GM21423 (cell line): ENCODE results near the gene KMT2C.
"Not testable (repeated sequence)": the region's sequence is repeated elsewhere in the genome, so short reads cannot be mapped to it uniquely, and the experiment has no call there.

Source experiments
- ATAC-seq: cut with Tn5 transposase; IDR thresholded peaks from one replicate; pipeline ENCODE4 v1.9.1; 2021; ENCODE audit warnings: mild to moderate bottlenecking, moderate library complexity; ENCODE audit not compliant: unreplicated experiment

Gene KMT2C

DNA sequence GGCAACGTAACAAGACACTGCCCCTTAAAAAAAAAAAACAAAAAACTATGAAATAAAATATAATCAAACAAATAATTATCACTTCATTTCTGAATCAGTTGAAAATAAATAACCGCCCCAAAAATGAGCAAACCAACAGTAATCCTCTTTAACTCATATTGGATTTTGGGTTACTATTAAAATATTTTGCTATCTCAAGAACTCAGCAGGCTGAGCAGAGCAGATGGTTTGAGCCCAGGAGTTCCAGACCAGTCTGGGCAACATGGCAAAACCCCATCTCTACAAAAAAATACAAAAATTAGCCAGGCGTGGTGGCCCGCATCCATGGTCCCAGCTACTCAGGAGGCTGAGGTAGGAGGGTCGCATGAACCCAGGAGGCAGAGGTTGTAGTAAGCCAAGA lies 216.2 kb downstream of the KMT2C start:
- not testable (repeated sequence) for ATAC-seq

DNA sequence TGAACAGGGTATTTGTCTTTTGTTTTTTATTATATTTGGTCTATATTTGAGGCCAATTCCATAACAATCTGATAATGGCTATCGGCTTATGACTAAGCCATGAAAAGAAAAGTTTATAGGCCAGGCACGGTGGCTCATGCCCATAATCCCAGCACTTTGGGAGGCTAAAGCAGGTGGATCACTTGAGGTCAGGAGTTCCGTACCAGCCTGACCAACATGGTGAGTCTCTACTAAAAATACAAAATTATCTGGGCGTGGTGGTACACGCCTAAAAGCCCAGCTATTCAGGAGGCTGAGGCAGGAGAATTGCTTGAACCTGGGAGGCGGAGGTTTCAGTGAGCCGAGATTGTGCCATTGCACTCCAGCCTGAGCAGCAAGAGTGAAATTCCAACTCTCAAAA lies 227.0 kb downstream of the KMT2C start:
- ATAC-seq = not testable (repeated sequence)

DNA sequence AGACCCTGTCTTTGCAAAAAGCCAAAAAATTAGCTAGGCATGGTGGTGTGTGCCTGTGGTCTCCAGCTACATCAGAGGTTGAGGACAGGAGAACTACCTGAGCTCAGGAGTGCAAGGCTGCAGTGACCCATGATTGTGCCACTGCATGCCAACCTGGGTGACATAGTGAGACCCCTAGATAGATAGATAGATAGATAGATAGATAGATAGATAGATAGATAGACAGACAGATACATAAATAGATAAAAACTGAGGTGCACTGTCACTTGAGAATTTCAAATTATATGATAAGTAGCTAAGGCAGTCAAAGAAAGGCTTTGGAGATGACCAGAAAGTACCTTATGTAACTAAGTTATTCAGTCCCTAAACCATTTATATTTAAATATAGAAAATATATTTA lies 231.4 kb downstream of the KMT2C start:
- ATAC-seq = not testable (repeated sequence)

DNA sequence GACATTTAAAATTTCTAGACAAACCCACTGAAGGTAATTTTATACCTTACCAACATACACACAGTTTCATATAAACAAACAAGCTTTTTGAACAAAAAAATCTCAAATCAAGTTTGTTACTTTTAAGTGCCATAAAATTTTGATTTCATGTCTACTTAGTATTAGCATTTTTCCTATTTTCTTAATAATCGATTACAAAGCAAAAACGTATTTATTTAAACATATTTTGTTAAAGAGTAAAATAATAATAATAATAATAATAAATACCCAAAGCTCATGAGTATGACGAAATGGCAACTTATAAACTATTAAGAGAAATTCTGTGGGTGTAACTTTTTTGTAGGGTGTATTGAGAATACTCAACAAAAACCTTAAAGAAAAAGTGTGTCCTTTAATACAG lies 232.7 kb downstream of the KMT2C start:
- ATAC-seq = no peak

GRCh38 chr7:152202056-152202455 lies 233.7 kb downstream of the KMT2C start:
- ATAC-seq = no peak

GRCh38 chr7:152200395-152200794 lies 235.4 kb downstream of the KMT2C start:
- no peak for ATAC-seq

GRCh38 chr7:152196391-152196790 lies 239.4 kb downstream of the KMT2C start:
- no peak for ATAC-seq

- no peak for ATAC-seq
Measured at GRCh38 chr7:152193880-152194279, 241.9 kb downstream of the KMT2C start.

DNA sequence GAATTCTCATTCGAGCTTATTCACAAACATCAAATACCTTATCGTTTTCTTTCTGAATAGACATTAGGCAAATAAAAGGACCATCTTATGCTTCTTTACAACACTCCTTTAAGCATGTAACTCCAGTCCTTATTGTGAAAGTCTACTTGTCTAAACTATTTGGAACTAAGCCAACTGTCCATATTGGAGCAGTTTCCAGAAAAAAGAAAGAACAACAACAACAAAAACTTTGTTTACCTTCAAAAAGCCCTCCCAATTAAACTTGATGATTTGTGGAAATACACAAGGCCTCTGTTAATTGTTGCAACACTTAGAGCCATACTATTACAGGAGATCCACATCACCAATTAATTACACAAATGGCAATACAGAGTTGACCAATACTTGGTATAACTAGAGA lies 246.7 kb downstream of the KMT2C start:
- ATAC-seq = no peak

DNA sequence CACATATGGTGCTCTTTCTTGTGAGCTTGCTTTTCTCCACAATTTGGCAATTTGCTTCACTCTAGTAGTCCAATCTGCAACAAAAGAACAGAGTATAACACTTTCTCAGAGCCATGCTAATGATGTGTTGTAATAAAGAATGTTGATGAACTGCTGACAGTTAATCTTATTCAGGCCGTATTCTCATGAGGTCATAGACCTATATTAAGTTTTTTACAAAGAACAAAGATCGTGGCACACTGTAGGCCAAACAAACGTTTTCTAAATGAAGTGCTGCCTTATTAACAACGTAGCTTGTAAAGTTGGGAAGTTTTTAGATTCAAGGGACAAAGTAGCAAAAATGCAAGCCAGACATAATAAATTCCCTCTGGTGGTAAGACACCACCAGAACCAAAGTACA lies 250.2 kb downstream of the KMT2C start:
- ATAC-seq = no peak

DNA sequence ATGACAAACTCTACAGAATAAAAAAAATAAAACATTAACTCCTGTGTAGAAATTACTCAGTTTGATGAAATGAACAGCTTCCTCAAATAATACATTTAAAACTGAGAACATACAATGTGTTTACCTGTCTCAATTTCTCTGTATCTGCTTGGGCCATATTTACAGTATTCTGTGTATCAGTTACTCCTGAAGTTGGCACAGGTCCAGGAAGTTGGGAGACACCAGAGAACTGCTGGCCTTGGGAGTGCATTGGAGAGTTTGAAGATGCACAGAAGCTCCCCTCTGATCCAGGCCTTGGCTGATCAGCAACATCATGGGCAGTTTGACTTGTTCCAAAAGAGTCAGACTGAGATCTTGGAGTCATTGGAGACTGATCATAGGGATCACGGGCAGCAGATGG lies 255.2 kb downstream of the KMT2C start:
- no peak for ATAC-seq

- no peak for ATAC-seq
Measured at GRCh38 chr7:152180048-152180447, 255.8 kb downstream of the KMT2C start.

GRCh38 chr7:152178405-152179058 lies 257.3 kb downstream of the KMT2C start:
- no peak for ATAC-seq

- no peak for ATAC-seq
Measured at GRCh38 chr7:152177681-152178404, 258.0 kb downstream of the KMT2C start.

DNA sequence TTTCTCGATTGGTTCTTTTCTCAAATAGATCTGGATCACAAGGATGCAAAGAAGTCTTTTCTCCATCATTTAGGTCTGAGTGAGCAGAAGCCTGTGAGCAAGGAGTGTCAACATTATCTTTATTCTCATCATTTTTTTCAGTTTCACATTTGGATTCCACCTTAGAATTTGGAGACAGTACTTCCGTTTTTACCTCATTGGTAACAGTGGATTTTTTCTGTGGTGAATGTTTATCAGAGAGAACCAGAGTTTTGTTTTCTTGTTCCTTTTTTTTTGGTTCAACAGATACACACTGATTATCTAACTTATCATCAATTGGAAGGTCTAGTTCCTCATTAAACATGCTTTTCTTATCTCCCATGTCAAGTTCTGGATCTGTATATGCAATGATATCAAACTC lies 259.0 kb downstream of the KMT2C start:
- ATAC-seq = peak; percentile 74

- ATAC-seq = no peak
Measured at GRCh38 chr7:152173372-152174070, 262.3 kb downstream of the KMT2C start.

- no peak for ATAC-seq
Measured at GRCh38 chr7:152162287-152162686, 273.5 kb downstream of the KMT2C start.

- no peak for ATAC-seq
Measured at GRCh38 chr7:152161171-152161570, 274.6 kb downstream of the KMT2C start.

DNA sequence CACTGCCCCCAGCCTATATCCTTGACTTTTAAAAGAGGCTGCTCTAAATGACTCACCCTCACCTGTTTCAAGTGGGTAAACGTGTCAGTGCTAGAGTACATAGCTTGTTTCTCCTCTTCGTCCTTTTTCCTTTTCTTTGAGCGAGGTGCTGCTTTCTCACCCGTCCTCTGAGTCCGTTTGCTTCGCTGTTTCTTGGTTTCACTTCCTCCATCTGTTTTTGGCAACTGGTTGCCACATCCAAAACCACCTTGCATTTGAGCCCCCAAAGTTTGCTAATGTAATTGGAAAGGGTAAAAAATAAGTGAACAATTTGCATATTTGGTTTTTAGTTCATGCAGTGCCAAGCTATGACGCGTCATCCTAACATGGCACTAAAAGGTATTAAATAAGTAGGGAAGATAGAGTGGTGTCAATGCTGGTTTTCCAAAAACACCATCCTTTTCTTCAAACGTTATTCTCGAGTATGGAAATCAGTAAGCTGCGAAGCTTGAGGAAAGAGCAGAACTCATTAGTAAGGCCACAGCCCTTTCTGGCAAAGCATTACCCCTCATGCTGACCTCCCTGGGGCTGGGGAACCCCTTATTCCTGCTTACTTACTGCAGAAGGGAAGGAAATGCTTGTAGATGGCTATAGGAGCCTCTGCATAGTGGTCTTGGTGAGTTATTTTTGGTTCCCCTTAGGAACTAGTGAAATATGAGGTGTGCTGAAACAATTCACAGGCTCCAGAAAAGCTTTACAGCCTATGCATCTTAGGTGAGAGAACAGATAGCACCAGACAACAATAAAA lies 276.8 kb downstream of the KMT2C start:
- peak; percentile 93 for ATAC-seq

- ATAC-seq = no peak
Measured at GRCh38 chr7:152152267-152152666, 283.5 kb downstream of the KMT2C start.

DNA sequence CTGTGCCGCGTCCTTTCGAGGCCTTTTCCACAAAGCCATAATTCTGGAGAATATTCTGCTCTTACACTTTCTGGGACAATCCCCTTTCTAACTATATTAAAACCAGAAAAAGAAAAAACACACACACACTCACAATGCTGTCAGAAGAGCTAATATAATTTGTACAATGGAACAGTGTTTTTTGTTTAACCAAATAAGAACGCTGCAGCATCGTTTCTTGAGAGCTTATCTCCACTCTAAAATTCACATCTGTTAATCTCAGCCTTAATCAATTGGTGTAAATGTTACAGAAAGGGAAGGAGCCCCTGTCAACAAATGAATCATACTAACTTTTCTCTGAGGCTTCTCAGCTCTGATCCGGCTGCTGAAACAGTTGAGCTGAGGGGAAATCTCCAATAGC lies 286.4 kb downstream of the KMT2C start:
- no peak for ATAC-seq
